Upper lobe of left lung (tissue), 4 donors: ENCODE data around the gene RNF150.

ENCODE experiments used
- POLR2AphosphoS5 ChIP-seq, 2 donors: sonication (generic); formaldehyde crosslinking; IDR thresholded peaks; one replicate each; pipeline ENCODE4 v1.5.1; 2017; ENCODE audit warnings: antibody characterized with exemption in 2 of 2
- TF ChIP-seq, protein P1 (sequence below), 6 experiments: fragments of 450-650 bp in 4 of 6; fragments of 200-600 bp in 2 of 6; sonication (generic) in 2 of 6; IDR thresholded peaks; one replicate each; pipeline ENCODE4 v1.5.1; 2016 to 2019; ENCODE audit warnings: antibody characterized with exemption in 6 of 6

DNA sequence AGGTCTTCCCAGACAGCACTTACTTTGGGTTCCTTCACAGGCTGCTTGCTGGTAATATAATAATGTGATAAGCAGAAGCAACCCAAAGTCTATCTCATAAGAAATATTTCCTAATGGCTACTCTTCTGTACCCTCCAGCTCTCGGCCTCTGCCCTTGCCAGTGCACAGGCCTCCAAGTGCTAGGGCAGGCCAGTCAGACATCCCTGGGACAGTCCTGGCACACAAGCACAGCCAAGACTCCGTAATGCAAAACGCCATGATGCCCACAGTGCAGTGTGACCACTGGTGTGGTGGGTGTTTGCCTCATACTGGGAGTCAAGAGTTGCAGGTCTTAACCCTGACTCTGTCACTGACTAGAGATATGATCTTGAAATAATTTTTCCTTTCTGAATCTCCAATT, 35.1 kb downstream of the RNF150 start:
- TF ChIP-seq, protein P1, sequence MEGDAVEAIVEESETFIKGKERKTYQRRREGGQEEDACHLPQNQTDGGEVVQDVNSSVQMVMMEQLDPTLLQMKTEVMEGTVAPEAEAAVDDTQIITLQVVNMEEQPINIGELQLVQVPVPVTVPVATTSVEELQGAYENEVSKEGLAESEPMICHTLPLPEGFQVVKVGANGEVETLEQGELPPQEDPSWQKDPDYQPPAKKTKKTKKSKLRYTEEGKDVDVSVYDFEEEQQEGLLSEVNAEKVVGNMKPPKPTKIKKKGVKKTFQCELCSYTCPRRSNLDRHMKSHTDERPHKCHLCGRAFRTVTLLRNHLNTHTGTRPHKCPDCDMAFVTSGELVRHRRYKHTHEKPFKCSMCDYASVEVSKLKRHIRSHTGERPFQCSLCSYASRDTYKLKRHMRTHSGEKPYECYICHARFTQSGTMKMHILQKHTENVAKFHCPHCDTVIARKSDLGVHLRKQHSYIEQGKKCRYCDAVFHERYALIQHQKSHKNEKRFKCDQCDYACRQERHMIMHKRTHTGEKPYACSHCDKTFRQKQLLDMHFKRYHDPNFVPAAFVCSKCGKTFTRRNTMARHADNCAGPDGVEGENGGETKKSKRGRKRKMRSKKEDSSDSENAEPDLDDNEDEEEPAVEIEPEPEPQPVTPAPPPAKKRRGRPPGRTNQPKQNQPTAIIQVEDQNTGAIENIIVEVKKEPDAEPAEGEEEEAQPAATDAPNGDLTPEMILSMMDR (IDR thresholded peaks at IDR 0.05): no peak
- no peak for TF ChIP-seq POLR2AphosphoS5 (IDR thresholded peaks at IDR 0.05)
